ENCODE data around the gene FBXL13. TPM values are rescaled to one million over a fixed set of nuclear protein-coding genes. Genes with fewer than 3 reads are reported as not detected.
A peak's percentile ranks its signal among the peaks of the same experiment; 100 is the strongest.

FBXL13 gene
- total and polyA plus RNA-seq, 2 experiments from 2014 or later = 2.1 to 2.2 TPM

DNA sequence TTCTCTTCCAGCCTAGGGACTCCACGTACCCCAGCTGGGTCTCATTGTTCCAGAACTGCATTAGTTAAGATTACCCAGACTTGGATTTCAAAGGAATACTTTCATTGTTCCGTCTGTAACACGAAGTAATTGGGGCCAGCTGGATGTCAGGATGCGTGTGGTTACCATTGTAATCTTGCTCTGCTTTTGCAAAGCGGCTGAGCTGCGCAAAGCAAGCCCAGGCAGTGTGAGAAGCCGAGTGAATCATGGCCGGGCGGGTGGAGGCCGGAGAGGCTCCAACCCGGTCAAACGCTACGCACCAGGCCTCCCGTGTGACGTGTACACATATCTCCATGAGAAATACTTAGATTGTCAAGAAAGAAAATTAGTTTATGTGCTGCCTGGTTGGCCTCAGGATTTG is 140.8 kb downstream of the FBXL13 start:
- H3K27ac ChIP-seq = no peak overlapping the region
- no peak for TF ChIP-seq CTCF (IDR thresholded peaks at IDR 0.05; ENCODE audit: low read depth, low read length)
- H3K9me3 ChIP-seq (ENCODE audit: low read depth) = no peaks in the 10 kb centered on the region
- DNase-seq (ENCODE audit: low read depth in 1 of 2, low spot score in 1 of 2) = peak in 1 of 2 donors; percentile 99
- H3K4me3 ChIP-seq = no peak overlapping the region
- H3K27me3 ChIP-seq = no peaks in the 10 kb centered on the region
- H3K4me1 ChIP-seq (ENCODE audit: low read depth) = peaks cover 7% of the 10 kb centered on the region
- H3K36me3 ChIP-seq = no peaks in the 10 kb centered on the region

DNA sequence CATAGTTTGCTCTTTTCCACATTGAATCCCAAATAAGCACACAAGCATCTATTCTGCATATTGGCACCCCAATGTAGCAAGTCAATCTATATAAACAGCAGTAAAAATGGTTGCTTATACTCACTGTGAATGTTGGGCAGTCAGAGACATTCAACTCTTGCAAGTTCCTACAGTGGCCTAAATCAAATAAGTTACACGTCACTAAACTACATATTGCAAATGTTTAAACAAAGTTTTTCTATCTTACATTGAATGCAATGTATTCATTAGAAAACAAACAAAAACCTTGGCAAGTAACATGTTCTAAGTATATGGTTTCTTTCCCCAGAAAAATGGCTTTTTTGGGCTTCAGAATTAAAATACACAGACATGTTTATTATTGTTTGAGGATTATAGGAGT is 142.8 kb downstream of the FBXL13 start:
- DNase-seq (ENCODE audit: low read depth in 1 of 2, low spot score in 1 of 2) = no peak
- no peak for TF ChIP-seq CTCF (IDR thresholded peaks at IDR 0.05; ENCODE audit: low read depth, low read length)
- no peak overlapping the region for H3K4me3 ChIP-seq
- no peaks in the 10 kb centered on the region for H3K9me3 ChIP-seq (ENCODE audit: low read depth)
- H3K4me1 ChIP-seq (ENCODE audit: low read depth) = no peaks in the 10 kb centered on the region
- no peaks in the 10 kb centered on the region for H3K36me3 ChIP-seq
- H3K27me3 ChIP-seq = no peaks in the 10 kb centered on the region
- no peak overlapping the region for H3K27ac ChIP-seq

DNA sequence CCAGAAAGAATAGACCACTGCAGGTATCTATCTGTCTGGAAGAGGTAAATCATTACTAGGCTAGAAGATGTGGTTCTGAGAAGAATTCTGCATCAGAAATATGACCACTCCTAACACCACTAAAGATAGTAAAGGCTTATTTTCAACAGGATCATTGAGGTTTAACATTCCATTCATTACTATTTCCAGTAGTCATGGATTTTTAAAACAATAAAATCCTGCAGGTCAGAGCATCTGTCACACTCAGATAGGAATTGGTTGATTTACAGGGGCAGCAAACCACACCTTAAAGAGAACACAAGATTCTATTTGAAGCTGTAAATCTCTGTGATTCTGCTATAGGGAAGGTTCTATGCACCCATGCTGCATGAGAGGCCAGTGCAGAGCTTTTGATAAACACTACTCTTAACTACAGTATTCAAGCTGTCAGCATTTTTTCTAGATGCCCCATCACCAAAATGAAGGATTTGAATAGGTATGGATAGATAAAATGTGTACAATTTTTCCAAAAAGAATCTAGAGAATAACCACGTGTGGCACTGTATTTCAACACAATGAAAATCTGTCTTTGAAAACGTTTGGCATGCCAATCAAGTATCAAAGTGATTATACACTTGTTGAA is 147.2 kb downstream of the FBXL13 start:
- Histone ChIP-seq H3K4me3 (no peak overlapping the region), H3K9me3 (ENCODE audit: low read depth) (no peaks in the 10 kb centered on the region), H3K4me1 (ENCODE audit: low read depth) (no peaks in the 10 kb centered on the region), H3K36me3 (no peaks in the 10 kb centered on the region), H3K27ac (no peak overlapping the region), H3K27me3 (no peaks in the 10 kb centered on the region)
- no peak for TF ChIP-seq CTCF (IDR thresholded peaks at IDR 0.05; ENCODE audit: low read depth, low read length)
- no peak for DNase-seq (ENCODE audit: low read depth in 1 of 2, low spot score in 1 of 2)

- H3K4me1 ChIP-seq (ENCODE audit: low read depth) = no peaks in the 10 kb centered on the region
- no peak for TF ChIP-seq CTCF (IDR thresholded peaks at IDR 0.05; ENCODE audit: low read depth, low read length)
- no peaks in the 10 kb centered on the region for H3K27me3 ChIP-seq
- no peak overlapping the region for H3K27ac ChIP-seq
- no peak overlapping the region for H3K4me3 ChIP-seq
- H3K9me3 ChIP-seq (ENCODE audit: low read depth) = no peaks in the 10 kb centered on the region
- DNase-seq (ENCODE audit: low read depth in 1 of 2, low spot score in 1 of 2) = no peak
- no peaks in the 10 kb centered on the region for H3K36me3 ChIP-seq
Observed at GRCh38 chr7:102926783-102927140, 147.8 kb downstream of the FBXL13 start.

DNA sequence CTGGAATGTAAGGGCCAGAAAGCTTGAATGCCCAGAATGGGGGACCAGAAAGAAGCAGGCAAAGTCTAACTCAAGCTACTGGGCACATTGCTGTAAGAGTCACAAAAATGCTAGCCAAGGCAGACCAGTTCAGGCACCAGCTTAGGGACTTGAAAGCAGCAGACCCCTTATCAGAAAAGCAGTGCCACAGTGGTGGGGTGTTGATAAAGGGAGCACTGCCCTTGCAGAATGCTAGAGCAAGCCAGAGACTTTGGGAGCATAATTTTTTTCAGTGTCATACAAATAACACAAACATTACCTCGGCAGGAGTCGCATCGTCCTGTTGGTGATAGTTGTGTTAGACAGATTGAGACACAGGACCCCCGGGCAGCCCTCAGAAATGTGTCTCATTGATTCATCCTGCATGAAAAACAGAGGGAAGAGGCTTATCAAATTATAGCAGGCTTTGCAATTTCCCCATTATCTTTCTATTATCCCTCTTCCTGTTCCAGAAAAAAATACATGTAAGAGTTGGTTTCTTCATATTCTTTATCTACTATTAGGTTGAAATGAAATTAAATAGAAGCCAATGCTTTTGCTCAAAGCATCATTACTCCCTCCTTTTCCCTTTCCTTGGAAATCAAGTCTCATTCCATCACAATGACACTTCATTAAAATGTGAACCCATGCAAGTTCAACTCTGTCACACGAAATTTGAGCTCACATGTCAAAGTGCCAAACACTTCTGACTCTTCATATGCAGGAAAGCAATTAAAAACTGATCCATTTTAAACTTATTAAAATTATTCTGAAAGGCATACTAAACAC is 148.4 kb downstream of the FBXL13 start:
- Histone ChIP-seq H3K4me3 (no peak overlapping the region), H3K4me1 (ENCODE audit: low read depth) (no peaks in the 10 kb centered on the region), H3K27ac (no peak overlapping the region), H3K9me3 (ENCODE audit: low read depth) (no peaks in the 10 kb centered on the region), H3K36me3 (no peaks in the 10 kb centered on the region), H3K27me3 (no peaks in the 10 kb centered on the region)
- TF ChIP-seq CTCF (IDR thresholded peaks at IDR 0.05; ENCODE audit: low read depth, low read length) = no peak
- no peak for DNase-seq (ENCODE audit: low read depth in 1 of 2, low spot score in 1 of 2)
